ENCODE results near the gene DHX35.

The DHX35 gene

GRCh38 chr20:38937978-38938473, 24.1 kb upstream of the DHX35 start:
- TF ChIP-seq, protein P1, sequence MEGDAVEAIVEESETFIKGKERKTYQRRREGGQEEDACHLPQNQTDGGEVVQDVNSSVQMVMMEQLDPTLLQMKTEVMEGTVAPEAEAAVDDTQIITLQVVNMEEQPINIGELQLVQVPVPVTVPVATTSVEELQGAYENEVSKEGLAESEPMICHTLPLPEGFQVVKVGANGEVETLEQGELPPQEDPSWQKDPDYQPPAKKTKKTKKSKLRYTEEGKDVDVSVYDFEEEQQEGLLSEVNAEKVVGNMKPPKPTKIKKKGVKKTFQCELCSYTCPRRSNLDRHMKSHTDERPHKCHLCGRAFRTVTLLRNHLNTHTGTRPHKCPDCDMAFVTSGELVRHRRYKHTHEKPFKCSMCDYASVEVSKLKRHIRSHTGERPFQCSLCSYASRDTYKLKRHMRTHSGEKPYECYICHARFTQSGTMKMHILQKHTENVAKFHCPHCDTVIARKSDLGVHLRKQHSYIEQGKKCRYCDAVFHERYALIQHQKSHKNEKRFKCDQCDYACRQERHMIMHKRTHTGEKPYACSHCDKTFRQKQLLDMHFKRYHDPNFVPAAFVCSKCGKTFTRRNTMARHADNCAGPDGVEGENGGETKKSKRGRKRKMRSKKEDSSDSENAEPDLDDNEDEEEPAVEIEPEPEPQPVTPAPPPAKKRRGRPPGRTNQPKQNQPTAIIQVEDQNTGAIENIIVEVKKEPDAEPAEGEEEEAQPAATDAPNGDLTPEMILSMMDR (IDR thresholded peaks at IDR 0.05; ENCODE audit: low read depth, low read length, poor library complexity, severe bottlenecking): no peak
- no peak for TF ChIP-seq EZH2phosphoT487 (IDR thresholded peaks at IDR 0.05; ENCODE audit: borderline replicate concordance, low read length)
- Histone ChIP-seq H3K4me2 (ENCODE audit: low read length) (no peak overlapping the region), H3K27me3 (ENCODE audit: control insufficient read depth, low read length) (no peaks in the 10 kb centered on the region), H3F3A (ENCODE audit: control insufficient read depth, insufficient read depth) (no peaks in the 10 kb centered on the region), H4K20me1 (ENCODE audit: control insufficient read depth, insufficient read depth, low read depth, low read length) (peaks cover 49% of the 10 kb centered on the region), H3K9me2 (replicated peaks; ENCODE audit: control insufficient read depth, low read length) (no peaks in the 10 kb centered on the region), H3K4me1 (ENCODE audit: control insufficient read depth, low read length) (peaks cover 12% of the 10 kb centered on the region), H3K79me2 (ENCODE audit: control insufficient read depth, low read length) (peaks cover 100% of the 10 kb centered on the region), H3K36me3 (ENCODE audit: control insufficient read depth, low read length) (peaks cover 95% of the 10 kb centered on the region), H3K9me3 (ENCODE audit: control insufficient read depth, insufficient read depth, low read length) (no peaks in the 10 kb centered on the region), H3K4me3 (ENCODE audit: low read length) (no peak overlapping the region), H3K27ac (ENCODE audit: low read depth, low read length) (no peak overlapping the region)

- no peaks in the 10 kb centered on the region for H3K27me3 ChIP-seq (ENCODE audit: control insufficient read depth, low read length)
- no peak overlapping the region for H3K4me3 ChIP-seq (ENCODE audit: low read length)
- no peaks in the 10 kb centered on the region for H3F3A ChIP-seq (ENCODE audit: control insufficient read depth, insufficient read depth)
- peaks cover 96% of the 10 kb centered on the region for H3K36me3 ChIP-seq (ENCODE audit: control insufficient read depth, low read length)
- no peak for TF ChIP-seq EZH2phosphoT487 (IDR thresholded peaks at IDR 0.05; ENCODE audit: borderline replicate concordance, low read length)
- TF ChIP-seq, protein P1 (IDR thresholded peaks at IDR 0.05; ENCODE audit: low read depth, low read length, poor library complexity, severe bottlenecking): no peak
- H3K9me3 ChIP-seq (ENCODE audit: control insufficient read depth, insufficient read depth, low read length): no peaks in the 10 kb centered on the region
- H3K4me2 ChIP-seq (ENCODE audit: low read length): no peak overlapping the region
- H4K20me1 ChIP-seq (ENCODE audit: control insufficient read depth, insufficient read depth, low read depth, low read length): peaks cover 47% of the 10 kb centered on the region
- no peak overlapping the region for H3K27ac ChIP-seq (ENCODE audit: low read depth, low read length)
- peaks cover 10% of the 10 kb centered on the region; the same call in 1 of the 2 replicates for H3K4me1 ChIP-seq (ENCODE audit: control insufficient read depth, low read length)
- H3K79me2 ChIP-seq (ENCODE audit: control insufficient read depth, low read length): peaks cover 96% of the 10 kb centered on the region
- no peaks in the 10 kb centered on the region for H3K9me2 ChIP-seq (replicated peaks; ENCODE audit: control insufficient read depth, low read length)
These were observed 22.5 kb upstream of the DHX35 start for GRCh38 chr20:38939686-38940085.

DNA sequence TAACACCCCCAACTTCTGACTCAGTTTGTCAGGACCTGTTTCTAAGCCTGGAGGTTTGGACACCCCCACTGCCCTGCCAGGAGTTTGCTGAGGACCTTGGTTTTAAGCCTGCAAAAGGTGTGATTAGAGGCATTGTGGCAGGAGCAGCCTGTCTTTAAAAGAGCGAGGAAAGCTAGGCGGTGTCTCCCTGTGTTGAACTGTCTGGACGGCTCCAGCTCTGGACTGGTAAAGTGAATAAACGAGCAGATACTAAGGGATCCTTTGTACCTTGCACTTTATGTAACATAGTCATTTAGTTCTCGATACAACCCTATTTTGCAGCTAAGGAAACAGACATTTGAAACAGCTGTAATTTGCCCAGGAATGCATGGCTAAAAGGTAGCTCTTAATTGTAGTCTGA, 21.5 kb upstream of the DHX35 start:
- peaks cover 90% of the 10 kb centered on the region for H3K79me2 ChIP-seq (ENCODE audit: control insufficient read depth, low read length)
- peaks cover 44% of the 10 kb centered on the region for H4K20me1 ChIP-seq (ENCODE audit: control insufficient read depth, insufficient read depth, low read depth, low read length)
- H3K27me3 ChIP-seq (ENCODE audit: control insufficient read depth, low read length): no peaks in the 10 kb centered on the region
- no peaks in the 10 kb centered on the region for H3F3A ChIP-seq (ENCODE audit: control insufficient read depth, insufficient read depth)
- no peaks in the 10 kb centered on the region for H3K9me3 ChIP-seq (ENCODE audit: control insufficient read depth, insufficient read depth, low read length)
- no peak overlapping the region for H3K27ac ChIP-seq (ENCODE audit: low read depth, low read length)
- no peak overlapping the region for H3K4me2 ChIP-seq (ENCODE audit: low read length)
- H3K36me3 ChIP-seq (ENCODE audit: control insufficient read depth, low read length): peaks cover 93% of the 10 kb centered on the region
- H3K4me1 ChIP-seq (ENCODE audit: control insufficient read depth, low read length): peaks cover 10% of the 10 kb centered on the region; the same call in 1 of the 2 replicates
- H3K4me3 ChIP-seq (ENCODE audit: low read length): no peak overlapping the region
- no peak for TF ChIP-seq EZH2phosphoT487 (IDR thresholded peaks at IDR 0.05; ENCODE audit: borderline replicate concordance, low read length)
- TF ChIP-seq, protein P1 (IDR thresholded peaks at IDR 0.05; ENCODE audit: low read depth, low read length, poor library complexity, severe bottlenecking): no peak
- H3K9me2 ChIP-seq (replicated peaks; ENCODE audit: control insufficient read depth, low read length): no peaks in the 10 kb centered on the region

Data from DOHH2 (cell line).